AG04450 (cell line): ENCODE measurements around the gene ZNF488. TPM values are rescaled to one million over a fixed set of nuclear protein-coding genes. Genes with fewer than 3 reads are reported as not detected.

ENCODE experiments used
- CTCF ChIA-PET: fragments of 300-600, 350-600 bp; formaldehyde crosslinking; extraction: SDS; loops from one replicate; lab custom pipeline; 2022; ENCODE audit warnings: antibody characterized with exemption, inconsistent platforms; lab: Charles Lee
- POLR2A ChIA-PET: fragments of 350-600 bp; formaldehyde crosslinking; extraction: SDS; loops from one replicate; lab custom pipeline; 2021; ENCODE audit warnings: antibody characterized with exemption, inconsistent platforms; lab: Yijun Ruan, JAX
- DNase-seq: peaks from one replicate; pipeline ENCODE4 v3.0.0-alpha.2; 2011; ENCODE audit warnings: low read depth, low spot score
- H3K27ac ChIP-seq: one replicate; pipeline ENCODE4 v1.5.1; 2012; ENCODE audit warnings: low read depth, low read length, control low read depth
- H3K27me3 ChIP-seq: one replicate; pipeline ENCODE4 v1.6.0; 2012; ENCODE audit warnings: low read length; ENCODE audit not compliant: control insufficient read depth, insufficient read depth
- H3K4me3 ChIP-seq: 2 replicates; pipeline ENCODE4 v1.5.1; 2011; ENCODE audit warnings: mild to moderate bottlenecking, low read depth, low read length, control low read depth
- H3K9me3 ChIP-seq: 2 replicates; pipeline ENCODE4 v1.5.1; 2012; ENCODE audit warnings: low read length; ENCODE audit not compliant: control insufficient read depth, insufficient read depth
- polyA plus RNA-seq: library from polyadenylated mRNA; depleted of rRNA; stranded (reverse); fragments of >200 nt; gene quantifications from 2 replicates; pipeline ENCODE4 v1.2.3, GENCODE V29; 2011
- TF ChIP-seq, protein P1 (sequence below): IDR thresholded peaks from 2 replicates; pipeline ENCODE4 v1.5.1; 2011; ENCODE audit warnings: low read depth, low read length, control low read depth, inconsistent platforms

The ZNF488 gene
- polyA plus RNA-seq, 1 experiment = 0.16 TPM

- TF ChIP-seq, protein P1, sequence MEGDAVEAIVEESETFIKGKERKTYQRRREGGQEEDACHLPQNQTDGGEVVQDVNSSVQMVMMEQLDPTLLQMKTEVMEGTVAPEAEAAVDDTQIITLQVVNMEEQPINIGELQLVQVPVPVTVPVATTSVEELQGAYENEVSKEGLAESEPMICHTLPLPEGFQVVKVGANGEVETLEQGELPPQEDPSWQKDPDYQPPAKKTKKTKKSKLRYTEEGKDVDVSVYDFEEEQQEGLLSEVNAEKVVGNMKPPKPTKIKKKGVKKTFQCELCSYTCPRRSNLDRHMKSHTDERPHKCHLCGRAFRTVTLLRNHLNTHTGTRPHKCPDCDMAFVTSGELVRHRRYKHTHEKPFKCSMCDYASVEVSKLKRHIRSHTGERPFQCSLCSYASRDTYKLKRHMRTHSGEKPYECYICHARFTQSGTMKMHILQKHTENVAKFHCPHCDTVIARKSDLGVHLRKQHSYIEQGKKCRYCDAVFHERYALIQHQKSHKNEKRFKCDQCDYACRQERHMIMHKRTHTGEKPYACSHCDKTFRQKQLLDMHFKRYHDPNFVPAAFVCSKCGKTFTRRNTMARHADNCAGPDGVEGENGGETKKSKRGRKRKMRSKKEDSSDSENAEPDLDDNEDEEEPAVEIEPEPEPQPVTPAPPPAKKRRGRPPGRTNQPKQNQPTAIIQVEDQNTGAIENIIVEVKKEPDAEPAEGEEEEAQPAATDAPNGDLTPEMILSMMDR = no peak
- DNase-seq = no peak
- H3K4me3 ChIP-seq = no peak overlapping the region
- ChIA-PET POLR2A (no interaction called here), CTCF (no interaction called here)
- H3K27ac ChIP-seq = no peak overlapping the region
- peaks cover 24% of the 10 kb centered on the region for H3K27me3 ChIP-seq
- H3K9me3 ChIP-seq = no peaks in the 10 kb centered on the region; the same call in 1 of the 2 replicates
These were observed 35.2 kb downstream of the ZNF488 start for GRCh38 chr10:47348661-47349470.

DNA sequence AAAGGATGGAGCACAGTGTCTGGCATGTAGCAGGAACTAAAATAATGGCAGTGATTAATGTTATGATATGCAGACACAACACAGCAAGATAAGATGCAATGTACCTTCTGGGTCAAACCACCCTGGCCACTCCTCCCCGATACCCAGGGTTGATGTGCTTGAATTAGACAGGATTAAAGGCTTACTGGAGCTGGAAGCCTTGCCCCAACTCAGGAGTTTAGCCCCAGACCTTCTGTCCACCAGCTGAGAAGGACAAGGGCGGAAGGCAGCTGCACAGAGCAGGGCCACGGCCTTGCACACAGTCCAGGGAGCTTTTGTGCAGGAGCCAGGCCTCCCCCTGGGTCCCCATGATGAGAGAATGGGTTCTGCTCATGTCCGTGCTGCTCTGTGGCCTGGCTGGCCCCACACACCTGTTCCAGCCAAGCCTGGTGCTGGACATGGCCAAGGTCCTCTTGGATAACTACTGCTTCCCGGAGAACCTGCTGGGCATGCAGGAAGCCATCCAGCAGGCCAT lies 35.9 kb downstream of the ZNF488 start, which contains the start of gene RBP3:
RBP3 (plus strand) TSS at position 226 of the 514 bp plus-strand sequence; CDS start at position 348, 122 bp downstream.
- H3K27ac ChIP-seq = no peak within 1 kb of the TSS
- peaks cover 25% of the 10 kb centered on the region for H3K27me3 ChIP-seq
- no peak for DNase-seq
- POLR2A ChIA-PET = no interaction called here
- TF ChIP-seq, protein P1 = no peak
- CTCF ChIA-PET = no interaction called here
- H3K9me3 ChIP-seq = no peaks in the 10 kb centered on the region; the same call in 1 of the 2 replicates
- no peak within 1 kb of the TSS for H3K4me3 ChIP-seq

DNA sequence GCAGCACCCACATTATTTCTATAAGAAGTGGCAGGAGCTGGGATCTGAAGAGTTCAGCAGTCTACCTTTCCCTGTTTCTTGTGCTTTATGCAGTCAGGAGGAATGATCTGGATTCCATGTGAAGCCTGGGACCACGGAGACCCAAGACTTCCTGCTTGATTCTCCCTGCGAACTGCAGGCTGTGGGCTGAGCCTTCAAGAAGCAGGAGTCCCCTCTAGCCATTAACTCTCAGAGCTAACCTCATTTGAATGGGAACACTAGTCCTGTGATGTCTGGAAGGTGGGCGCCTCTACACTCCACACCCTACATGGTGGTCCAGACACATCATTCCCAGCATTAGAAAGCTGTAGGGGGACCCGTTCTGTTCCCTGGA lies 36.8 kb downstream of the ZNF488 start:
- H3K9me3 ChIP-seq = no peaks in the 10 kb centered on the region; the same call in 1 of the 2 replicates
- peaks cover 21% of the 10 kb centered on the region for H3K27me3 ChIP-seq
- TF ChIP-seq, protein P1 = no peak
- no peak for DNase-seq
- POLR2A ChIA-PET = no interaction called here
- no peak overlapping the region for H3K27ac ChIP-seq
- CTCF ChIA-PET = interaction anchor here (1.6 kb wide), 1 partner anchor 15 kb away, joined by 4 read pairs; no protein-coding TSS in a partner anchor
- no peak overlapping the region for H3K4me3 ChIP-seq

DNA sequence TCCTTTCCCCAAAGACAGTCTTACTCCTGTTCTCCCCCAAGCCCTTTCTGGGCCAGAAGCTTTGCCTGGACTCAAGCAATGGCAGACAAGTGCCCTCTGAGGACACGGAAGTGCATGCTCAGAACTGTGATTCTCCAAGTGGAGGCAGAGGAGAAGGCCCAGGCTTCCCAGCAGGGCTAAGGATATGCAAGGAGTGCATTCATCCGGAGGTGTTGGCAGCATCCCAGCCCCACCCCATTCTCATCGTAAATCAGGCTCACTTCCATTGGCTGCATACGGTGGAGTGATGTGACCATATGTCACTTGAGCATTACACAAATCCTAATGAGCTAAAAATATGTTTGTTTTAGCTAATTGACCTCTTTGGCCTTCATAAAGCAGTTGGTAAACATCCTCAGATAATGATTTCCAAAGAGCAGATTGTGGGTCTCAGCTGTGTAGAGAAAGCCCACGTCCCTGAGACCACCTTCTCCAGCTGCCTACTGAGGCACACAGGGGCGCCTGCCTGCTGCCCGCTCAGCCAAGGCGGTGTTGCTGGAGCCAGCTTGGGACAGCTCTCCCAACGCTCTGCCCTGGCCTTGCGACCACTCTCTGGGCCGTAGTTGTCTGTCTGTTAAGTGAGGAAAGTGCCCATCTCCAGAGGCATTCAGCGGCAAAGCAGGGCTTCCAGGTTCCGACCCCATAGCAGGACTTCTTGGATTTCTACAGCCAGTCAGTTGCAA lies 37.4 kb downstream of the ZNF488 start:
- Histone ChIP-seq H3K27me3 (peaks cover 19% of the 10 kb centered on the region), H3K4me3 (no peak overlapping the region), H3K27ac (no peak overlapping the region), H3K9me3 (no peaks in the 10 kb centered on the region; the same call in 1 of the 2 replicates)
- CTCF ChIA-PET = interaction anchor here (1.6 kb wide), 1 partner anchor 15 kb away, joined by 4 read pairs; no protein-coding TSS in a partner anchor
- POLR2A ChIA-PET = no interaction called here
- no peak for DNase-seq
- TF ChIP-seq, protein P1 = no peak
